Brain microvascular endothelial cell (primary cell): Measurements from ENCODE around the gene GIT1.

ENCODE experiments used
- DNase-seq: peaks from one replicate; pipeline ENCODE4 v3.0.0-alpha.2; 2020
- H3K27ac ChIP-seq: fragments of 250-450 bp; sonication (Bioruptor Pico); 2 replicates; pipeline ENCODE4 v1.5.1; 2020; ENCODE audit warnings: mild to moderate bottlenecking, moderate library complexity
- H3K27me3 ChIP-seq: fragments of 250-450 bp; sonication (Bioruptor Pico); replicated peaks from 2 replicates; pipeline ENCODE4 v1.5.1; 2020; ENCODE audit warnings: mild to moderate bottlenecking
- H3K36me3 ChIP-seq: fragments of 250-450 bp; sonication (Bioruptor Pico); replicated peaks from 2 replicates; pipeline ENCODE4 v1.5.1; 2020; ENCODE audit warnings: mild to moderate bottlenecking
- H3K4me3 ChIP-seq: 2 replicates; pipeline ENCODE4 v1.5.1; 2011; ENCODE audit warnings: low read depth, mild to moderate bottlenecking, control low read depth, low read length, moderate library complexity
- in situ Hi-C: cut with HindIII; loops from 2 replicates; pipeline ENCODE4 v1.10.0; 2017; ENCODE audit warnings: low sequenced_read_pairs, low pct_ligation_motif_present
- TF ChIP-seq, protein P1 (sequence below): IDR thresholded peaks from 2 replicates; pipeline ENCODE4 v1.5.1; 2011; ENCODE audit warnings: low read depth, mild to moderate bottlenecking, moderate library complexity, low read length, control low read depth, inconsistent platforms; ENCODE audit errors: missing control alignments

GIT1 gene

GRCh38 chr17:29627951-29628350 is 38.5 kb upstream of the GIT1 start:
- Histone ChIP-seq H3K36me3 (peaks cover 6% of the 10 kb centered on the region), H3K4me3 (no peak overlapping the region), H3K27ac (no peak overlapping the region), H3K27me3 (no peaks in the 10 kb centered on the region)
- no peak for DNase-seq
- in situ Hi-C loops = no loop called here
- TF ChIP-seq, protein P1, sequence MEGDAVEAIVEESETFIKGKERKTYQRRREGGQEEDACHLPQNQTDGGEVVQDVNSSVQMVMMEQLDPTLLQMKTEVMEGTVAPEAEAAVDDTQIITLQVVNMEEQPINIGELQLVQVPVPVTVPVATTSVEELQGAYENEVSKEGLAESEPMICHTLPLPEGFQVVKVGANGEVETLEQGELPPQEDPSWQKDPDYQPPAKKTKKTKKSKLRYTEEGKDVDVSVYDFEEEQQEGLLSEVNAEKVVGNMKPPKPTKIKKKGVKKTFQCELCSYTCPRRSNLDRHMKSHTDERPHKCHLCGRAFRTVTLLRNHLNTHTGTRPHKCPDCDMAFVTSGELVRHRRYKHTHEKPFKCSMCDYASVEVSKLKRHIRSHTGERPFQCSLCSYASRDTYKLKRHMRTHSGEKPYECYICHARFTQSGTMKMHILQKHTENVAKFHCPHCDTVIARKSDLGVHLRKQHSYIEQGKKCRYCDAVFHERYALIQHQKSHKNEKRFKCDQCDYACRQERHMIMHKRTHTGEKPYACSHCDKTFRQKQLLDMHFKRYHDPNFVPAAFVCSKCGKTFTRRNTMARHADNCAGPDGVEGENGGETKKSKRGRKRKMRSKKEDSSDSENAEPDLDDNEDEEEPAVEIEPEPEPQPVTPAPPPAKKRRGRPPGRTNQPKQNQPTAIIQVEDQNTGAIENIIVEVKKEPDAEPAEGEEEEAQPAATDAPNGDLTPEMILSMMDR = no peak

- DNase-seq = no peak
- no peaks in the 10 kb centered on the region for H3K27me3 ChIP-seq
- H3K27ac ChIP-seq = no peak overlapping the region
- TF ChIP-seq, protein P1 = no peak
- no peak overlapping the region for H3K4me3 ChIP-seq
- in situ Hi-C loops = no loop called here
- H3K36me3 ChIP-seq = no peaks in the 10 kb centered on the region
Measured at GRCh38 chr17:29625037-29625750, 35.7 kb upstream of the GIT1 start.

GRCh38 chr17:29624586-29624985 is 35.1 kb upstream of the GIT1 start:
- in situ Hi-C loops = no loop called here
- no peak overlapping the region for H3K4me3 ChIP-seq
- TF ChIP-seq, protein P1 = no peak
- no peaks in the 10 kb centered on the region for H3K36me3 ChIP-seq
- no peak overlapping the region for H3K27ac ChIP-seq
- H3K27me3 ChIP-seq = no peaks in the 10 kb centered on the region
- no peak for DNase-seq

- Histone ChIP-seq H3K27ac (no peak overlapping the region), H3K4me3 (peak overlapping the region; percentile 68), H3K36me3 (no peaks in the 10 kb centered on the region), H3K27me3 (no peaks in the 10 kb centered on the region)
- TF ChIP-seq, protein P1 = no peak
- in situ Hi-C loops = no loop called here
- no peak for DNase-seq
Measured at GRCh38 chr17:29623283-29623647, 33.8 kb upstream of the GIT1 start.

- TF ChIP-seq, protein P1 = no peak
- peak within 1 kb of the TSS; percentile 68 for H3K4me3 ChIP-seq
- DNase-seq = no peak
- H3K36me3 ChIP-seq = no peaks in the 10 kb centered on the region
- in situ Hi-C loops = no loop called here
- H3K27me3 ChIP-seq = no peaks in the 10 kb centered on the region
- no peak within 1 kb of the TSS for H3K27ac ChIP-seq
Measured at GRCh38 chr17:29622337-29623282, 33.2 kb upstream of the GIT1 start, which contains the start of gene CORO6. CORO6 (minus strand) TSS chr17:29622912; CDS start chr17:29621421, 1,491 bp downstream.
